Measurements from ENCODE around the gene NOTCH3.

Gene NOTCH3

GRCh38 chr19:15122331-15123030, 78.3 kb downstream of the NOTCH3 start:
- no peak for DNase-seq

GRCh38 chr19:15120135-15121026, 80.4 kb downstream of the NOTCH3 start:
- DNase-seq = no peak

GRCh38 chr19:15118789-15119494, 81.9 kb downstream of the NOTCH3 start:
- no peak for DNase-seq

GRCh38 chr19:15118248-15118647, 82.5 kb downstream of the NOTCH3 start:
- no peak for DNase-seq

- DNase-seq = no peak
Measured at GRCh38 chr19:15116856-15117255, 83.9 kb downstream of the NOTCH3 start.

GRCh38 chr19:15115762-15116615, 84.8 kb downstream of the NOTCH3 start:
- no peak for DNase-seq

- no peak for DNase-seq
Measured at GRCh38 chr19:15115080-15115479, 85.7 kb downstream of the NOTCH3 start.

- no peak for DNase-seq
Measured at GRCh38 chr19:15114153-15114540, 86.6 kb downstream of the NOTCH3 start.

- no peak for DNase-seq
Measured at GRCh38 chr19:15113245-15114152, 87.3 kb downstream of the NOTCH3 start.

GRCh38 chr19:15112385-15112784, 88.4 kb downstream of the NOTCH3 start:
- DNase-seq = no peak

GRCh38 chr19:15111758-15112157, 89.0 kb downstream of the NOTCH3 start:
- DNase-seq = no peak

GRCh38 chr19:15110418-15110815, 90.4 kb downstream of the NOTCH3 start:
- no peak for DNase-seq

- DNase-seq = no peak
Measured at GRCh38 chr19:15109768-15110417, 90.9 kb downstream of the NOTCH3 start.

Measured in NCI-H2081 (cell line).